RKO (cell line): ENCODE measurements around the gene CYP2U1.
"Not testable (repeated sequence)": the region's sequence is repeated elsewhere in the genome, so short reads cannot be mapped to it uniquely, and the experiment has no call there.

Source experiments
- DNase-seq: peaks from one replicate; pipeline ENCODE4 v3.0.0-alpha.2; 2016; ENCODE audit warnings: low spot score

Gene CYP2U1

DNA sequence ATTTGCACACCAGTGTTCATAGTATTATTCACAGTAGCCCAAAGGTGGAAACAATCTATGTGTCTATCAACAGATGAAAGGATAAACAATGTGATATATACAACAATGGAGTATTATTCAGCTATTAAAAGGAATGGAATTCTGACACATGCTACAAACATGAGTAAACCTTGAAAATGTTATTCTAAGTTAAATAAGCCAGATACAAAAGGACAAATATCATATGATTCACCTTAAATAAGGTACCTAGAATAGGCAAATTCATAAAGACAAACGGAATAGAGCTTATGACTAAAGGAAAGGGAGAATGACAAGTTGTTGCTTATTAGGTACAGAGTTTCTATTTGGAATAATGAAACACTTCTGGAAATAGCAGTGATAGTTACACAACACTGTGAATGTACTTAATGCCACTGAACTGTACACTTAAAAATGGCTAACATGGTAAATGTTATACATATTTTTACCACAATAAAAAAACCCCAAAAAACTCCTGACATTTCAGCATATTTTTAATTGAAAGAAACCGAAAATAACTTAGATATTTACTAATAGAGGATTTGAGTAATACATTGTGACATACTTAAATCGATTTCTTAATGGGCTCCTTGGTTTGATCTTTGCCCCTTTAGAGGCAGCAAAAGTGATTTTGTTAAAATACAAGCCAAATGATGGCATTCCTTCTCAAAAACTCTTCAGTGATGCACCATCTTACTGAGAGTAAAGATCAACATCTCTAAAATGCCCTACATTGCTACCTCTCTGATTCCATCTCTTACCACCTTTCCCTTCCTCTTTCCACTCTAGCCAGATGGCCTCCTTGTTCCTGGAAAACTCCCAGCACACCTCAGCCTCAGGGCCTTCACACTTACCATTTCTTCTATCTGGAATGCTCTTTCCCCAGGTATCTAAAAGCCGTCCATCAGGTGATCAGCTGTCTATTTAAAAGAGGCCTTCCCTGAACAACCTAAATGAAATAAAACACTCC, 8.6 kb upstream of the CYP2U1 start:
- DNase-seq, result no peak

DNA sequence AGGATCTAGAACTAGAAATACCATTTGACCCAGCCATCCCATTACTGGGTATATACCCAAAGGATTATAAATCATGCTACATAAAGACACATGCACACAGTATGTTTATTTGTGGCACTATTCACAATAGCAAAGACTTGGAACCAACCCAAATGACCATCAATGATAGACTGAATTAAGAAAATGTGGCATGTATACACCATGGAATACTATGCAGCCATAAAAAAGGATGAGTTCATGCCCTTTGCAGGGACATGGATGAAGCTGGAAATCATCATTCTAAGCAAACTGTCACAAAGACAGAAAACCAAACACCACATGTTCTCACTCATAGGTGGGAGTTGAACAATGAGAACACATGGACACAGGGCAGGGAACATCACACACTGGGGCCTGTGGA, 5.6 kb upstream of the CYP2U1 start:
- not testable (repeated sequence) for DNase-seq

DNA sequence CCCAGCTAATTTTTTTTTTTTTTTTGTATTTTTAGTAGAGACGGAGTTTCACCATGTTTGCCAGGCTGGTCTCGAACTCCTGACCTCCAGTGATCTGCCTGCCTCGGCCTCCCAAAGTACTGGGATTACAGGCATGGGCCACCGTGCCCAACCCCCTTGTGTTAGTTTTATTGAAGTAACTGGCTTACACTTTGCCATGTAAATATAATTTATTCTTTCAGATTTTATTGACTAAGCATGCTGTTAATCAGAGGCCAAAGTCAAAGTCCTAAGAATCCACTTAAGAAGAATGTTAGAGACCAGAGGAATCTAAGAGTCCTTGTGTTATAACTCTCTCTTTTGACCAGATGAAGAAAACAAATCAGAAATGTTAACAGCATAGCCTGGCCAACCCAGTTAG, 4.5 kb upstream of the CYP2U1 start:
- not testable (repeated sequence) for DNase-seq

DNA sequence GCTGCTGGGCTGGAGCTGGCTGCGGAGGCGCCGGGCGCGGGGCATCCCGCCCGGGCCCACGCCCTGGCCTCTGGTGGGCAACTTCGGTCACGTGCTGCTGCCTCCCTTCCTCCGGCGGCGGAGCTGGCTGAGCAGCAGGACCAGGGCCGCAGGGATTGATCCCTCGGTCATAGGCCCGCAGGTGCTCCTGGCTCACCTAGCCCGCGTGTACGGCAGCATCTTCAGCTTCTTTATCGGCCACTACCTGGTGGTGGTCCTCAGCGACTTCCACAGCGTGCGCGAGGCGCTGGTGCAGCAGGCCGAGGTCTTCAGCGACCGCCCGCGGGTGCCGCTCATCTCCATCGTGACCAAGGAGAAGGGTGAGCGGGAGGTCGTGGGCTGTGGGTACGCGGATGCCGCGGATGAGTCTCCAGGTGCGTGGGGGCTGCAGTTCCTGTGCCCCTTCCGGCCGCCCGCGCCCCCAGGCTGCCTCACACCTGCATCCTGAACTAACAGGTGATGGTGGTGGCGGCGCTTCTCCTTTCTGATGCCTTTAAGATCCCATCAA, 499 bp downstream of the CYP2U1 start:
- no peak for DNase-seq

DNA sequence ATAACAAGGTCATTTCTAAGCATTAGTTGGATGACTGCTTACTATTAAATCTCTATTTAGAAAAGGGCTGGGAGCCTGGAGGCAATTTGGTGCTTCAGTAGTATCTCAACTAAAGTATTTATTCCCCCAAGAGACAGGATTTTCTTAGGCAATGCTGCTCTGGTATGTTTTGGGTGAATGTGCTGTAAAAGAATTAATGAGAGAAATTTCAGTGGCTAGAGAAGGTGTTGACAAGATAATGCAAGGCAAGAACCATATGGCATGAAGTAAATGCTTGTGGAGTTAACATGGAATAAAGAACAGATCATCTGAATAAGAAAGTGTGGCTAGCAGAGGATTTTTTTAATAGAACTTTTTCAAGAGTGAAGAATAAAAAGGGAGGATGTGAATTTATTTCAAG, 3.9 kb downstream of the CYP2U1 start:
- no peak for DNase-seq

DNA sequence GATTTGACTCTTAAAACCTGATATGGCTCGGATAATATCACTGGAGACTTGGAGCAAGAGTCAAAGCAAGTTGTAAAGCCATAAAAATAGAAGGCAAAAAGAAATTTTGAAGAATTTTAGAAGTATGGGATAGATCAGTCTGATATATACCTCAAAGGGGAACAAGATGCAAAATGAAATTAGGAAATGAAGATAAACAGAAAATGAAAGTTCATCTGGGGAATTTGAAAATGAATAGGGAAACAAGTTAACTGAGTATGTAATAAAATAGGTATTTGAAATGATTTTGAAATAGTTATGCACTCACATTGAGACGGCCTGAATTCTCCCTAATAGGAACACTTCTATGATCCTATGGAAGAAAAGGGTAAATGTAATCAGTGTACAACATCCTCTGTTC, 5.7 kb downstream of the CYP2U1 start:
- DNase-seq, result no peak

DNA sequence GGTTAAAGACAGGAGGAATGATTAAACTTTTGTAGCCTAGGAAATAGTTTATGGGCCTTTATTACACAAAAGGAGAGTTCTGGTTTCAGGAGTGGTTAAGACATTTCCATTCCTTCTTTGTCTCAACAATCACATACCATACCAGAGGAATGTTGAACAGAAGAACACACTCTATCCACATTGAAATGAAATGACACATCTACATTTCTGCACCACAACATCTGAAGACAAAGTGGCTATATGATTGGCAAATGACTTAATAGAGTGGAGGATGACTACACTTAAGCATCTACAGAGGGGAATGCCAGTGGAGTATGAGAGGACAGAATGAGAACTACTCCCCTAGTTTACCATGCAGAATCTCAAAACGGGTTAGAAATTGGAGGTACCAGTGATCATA, 8.0 kb downstream of the CYP2U1 start:
- no peak for DNase-seq

DNA sequence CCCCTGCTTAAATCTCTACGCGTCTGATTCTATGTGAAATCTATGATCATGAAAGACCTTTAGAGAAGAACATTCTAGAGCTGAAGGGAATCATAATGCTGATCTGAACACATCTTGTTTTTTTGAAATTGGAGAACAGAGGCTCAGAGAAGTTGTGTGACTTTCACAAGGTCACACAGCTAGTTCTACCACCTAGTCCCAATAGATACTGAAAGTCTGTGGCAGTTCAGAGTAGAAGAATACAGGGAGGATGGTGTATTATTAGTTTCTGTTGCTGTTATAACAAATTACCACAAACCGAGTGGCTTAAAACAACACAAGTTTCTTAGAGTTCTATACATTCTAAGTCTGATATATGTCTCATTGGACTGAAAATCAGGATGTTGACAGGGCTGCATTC, 14.5 kb downstream of the CYP2U1 start:
- DNase-seq, result no peak

DNA sequence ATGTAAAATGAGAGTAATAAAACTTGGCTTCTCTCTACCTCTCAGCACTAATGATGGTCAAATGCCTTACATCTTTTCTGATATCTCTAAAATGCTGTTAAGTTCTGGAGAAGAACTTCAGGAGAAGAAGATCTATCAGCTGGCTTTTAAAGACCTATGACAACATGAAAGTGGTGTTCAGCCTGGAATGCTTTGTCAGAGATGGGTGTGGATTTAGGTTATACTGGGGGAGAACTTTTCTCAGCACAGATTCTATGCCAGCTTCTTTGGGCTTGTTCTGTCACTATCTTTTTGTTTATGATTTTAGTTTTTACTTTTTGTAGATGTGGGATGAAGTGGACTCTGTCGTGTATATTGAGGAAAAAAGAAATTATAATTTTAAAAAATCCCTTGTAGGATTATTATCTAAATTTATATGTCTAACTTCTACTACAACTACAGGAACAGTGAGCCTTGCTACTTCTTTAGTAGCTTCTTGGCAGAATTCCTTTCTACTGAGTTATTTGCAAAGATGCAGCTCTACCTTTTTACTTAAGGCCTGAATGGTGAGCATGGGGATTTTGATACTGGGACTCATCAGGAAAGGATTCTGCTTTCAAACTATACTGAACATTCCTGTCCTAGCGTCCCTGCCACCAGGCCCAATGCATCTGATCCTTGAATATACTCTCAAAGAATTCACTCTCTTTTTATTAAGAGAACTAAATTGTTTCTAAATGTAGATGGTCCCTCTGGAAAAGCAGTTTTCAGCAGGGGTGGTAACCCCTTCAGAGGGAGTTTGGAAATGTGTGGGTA, 19.6 kb downstream of the CYP2U1 start:
- no peak for DNase-seq

DNA sequence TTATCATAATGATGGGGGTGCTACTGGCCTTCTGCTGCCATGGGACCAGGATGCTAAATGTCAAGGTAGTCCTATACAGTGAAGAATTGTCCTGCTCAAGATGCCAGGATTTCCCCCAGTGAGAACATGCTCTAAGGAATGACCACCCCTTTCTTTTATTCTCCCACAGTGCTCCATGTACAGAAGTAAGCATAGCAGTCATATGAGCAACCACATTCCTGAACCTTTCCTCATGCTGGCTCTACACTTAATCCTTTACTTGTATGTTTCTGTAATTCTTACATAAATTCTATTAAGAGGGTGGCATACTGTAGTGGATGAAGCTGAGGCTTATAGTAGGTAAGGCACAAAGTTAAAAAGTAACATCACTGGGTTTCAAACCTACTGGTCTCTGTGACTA, 20.2 kb downstream of the CYP2U1 start:
- peak; percentile 15 for DNase-seq

DNA sequence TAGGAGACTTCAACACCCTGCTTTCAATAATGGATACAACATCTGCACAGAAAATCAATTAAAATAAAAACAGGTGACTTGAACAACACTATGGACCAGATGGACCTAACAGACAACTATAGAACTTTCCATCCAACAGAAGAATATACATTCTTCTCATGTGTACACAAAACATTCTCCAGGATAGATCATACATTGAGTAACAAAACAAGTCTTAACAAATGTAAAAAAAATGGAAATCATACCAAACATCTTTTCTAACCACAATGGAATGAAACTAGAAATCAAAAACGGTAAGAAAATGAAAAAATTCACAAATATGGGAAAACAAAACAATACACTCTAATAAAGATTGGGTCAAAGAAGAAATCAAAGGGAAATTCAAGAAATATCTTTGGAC, 24.7 kb downstream of the CYP2U1 start:
- DNase-seq, result no peak

DNA sequence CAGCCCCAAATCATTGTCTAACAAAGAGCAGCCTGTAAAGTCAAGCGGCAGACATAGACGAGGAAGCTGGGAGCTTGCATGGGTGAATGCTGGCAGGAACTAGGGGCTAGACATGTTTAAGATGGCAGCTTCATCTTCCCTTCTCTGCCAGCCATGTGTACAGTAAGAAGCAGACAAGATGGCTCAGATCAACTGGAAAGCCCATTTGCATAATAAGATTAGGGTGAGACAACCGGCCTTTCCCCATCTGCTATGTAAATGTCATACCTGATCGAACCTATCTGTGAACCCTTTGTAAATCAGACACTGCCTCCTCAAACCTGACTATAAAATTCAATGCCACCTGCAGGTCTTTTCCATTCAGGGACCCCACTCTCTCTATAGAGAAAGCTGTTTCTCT, 35.6 kb downstream of the CYP2U1 start:
- DNase-seq, result no peak

DNA sequence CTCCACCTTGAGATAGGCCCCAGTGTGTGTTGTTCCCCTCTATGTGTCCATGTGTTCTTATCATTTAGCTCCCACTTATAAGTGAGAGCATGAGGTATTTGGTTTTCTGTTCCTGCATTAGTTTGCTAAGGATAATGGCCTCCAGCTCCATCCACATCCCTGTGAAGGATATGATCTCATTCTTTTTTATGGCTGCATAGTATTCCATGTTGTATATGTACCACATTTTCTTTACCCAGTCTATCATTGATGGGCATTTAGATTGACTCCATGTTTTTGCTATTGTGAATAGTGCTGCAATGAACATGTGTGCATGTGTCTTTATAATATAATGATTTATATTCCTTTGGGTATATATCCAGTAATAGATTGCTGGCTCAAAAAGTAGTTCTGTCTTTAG, 36.2 kb downstream of the CYP2U1 start:
- not testable (repeated sequence) for DNase-seq

DNA sequence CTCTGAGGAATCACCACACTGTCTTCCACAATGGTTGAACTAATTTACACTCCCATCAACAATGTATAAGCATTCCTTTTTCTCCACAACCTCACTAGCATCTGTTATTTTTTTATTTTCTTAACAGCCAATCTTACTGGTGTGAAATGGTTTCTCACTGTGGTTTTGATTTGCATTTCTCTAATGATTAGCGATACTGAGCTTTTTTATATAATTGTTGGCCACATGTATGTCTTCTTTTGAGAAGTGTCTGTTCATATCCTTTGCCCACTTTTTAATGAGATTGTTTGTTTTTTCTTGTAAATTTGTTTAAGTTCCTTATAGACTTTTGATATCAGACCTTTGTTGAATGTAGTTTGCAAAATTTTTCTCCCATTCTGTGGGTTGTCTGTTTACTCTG, 36.6 kb downstream of the CYP2U1 start:
- DNase-seq, result not testable (repeated sequence)

DNA sequence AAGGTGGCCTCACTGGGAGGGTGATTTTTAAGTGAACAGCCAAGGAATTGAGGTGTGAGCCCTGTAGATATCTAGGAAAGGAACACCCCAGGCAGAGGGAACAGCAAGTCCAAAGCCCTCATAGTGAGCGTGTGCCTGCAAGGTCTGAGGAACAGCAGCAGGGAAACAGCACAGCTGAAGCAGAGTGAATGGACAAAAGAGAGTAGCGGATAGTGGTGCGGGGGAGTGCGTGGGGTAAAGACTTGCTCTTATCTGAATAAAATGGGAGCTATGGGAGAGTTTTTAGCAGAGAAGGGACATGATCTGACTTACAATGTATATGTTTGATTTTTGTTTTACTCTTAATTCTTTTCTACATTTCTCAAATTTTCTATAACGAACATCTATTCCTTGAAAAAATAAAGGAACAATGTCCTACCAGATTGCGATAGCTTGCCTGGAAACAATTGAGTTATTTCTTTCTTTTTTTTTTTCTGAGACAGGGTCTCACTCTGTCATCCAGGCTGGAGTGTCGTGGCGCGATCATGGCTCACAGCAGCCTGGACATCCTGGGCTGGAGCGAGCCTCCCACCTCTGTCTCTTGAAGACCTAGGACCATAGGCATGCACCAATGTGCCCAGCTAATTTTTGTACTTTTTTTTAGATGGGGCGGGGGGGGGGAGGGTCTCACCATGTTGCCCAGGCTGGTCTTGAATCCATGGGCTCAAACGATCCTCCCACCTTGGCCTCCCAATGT, 38.9 kb downstream of the CYP2U1 start:
- no peak for DNase-seq

DNA sequence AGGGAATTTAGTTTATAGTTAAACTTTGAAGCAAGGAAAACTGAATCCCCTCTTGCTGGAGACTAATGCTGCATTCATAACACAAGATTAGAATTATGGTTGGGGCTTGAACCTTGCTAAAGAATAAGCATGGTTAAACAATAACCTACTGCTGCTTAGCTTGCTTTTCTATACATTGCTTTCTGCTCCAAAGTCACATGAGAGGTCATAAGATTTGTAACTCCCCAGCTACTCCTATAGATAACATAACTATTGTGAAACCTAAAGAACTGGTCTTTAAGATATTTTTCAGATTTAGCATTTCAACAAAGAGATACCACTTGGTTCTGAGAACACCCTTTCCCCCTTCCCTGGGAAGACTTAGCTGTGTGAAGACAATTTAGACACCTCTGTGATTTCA, 41.3 kb downstream of the CYP2U1 start:
- no peak for DNase-seq

DNA sequence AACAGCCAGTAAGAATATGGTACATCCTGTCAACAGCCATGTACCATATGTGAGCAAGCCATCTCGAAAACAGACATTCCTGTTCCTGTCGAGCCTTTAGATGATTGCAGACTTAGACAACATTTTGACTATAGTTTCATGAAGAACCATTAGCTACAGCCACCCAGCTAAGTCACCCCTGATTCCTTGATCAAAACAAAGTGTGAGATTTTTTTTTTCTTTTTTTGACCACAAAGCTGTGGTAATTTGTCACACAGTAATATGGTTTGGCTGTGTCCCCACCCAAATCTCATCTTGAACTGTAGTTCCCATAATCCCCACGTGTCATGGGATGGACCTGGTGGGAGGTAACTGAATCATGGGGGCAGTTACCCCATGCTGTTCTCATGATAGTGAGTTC, 43.2 kb downstream of the CYP2U1 start:
- no peak for DNase-seq

DNA sequence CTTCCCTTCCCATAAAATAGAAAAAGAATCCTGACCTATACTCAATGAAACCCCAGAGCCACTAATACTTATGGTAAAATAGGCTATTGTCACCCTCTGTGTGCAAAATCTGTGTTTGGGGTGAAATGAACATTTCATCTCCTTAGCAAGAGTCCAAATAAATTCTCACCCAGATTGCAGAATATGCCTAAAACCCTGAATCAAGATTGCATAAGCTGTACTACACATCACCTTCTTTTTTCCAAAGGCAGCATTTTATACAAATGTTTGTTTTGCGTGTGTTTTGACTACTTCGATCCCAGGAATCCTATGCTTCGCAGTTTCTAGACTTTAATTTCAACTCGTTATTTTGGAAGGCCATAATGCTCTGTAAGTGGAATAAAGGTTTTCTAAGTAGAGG, 46.1 kb downstream of the CYP2U1 start:
- no peak for DNase-seq

DNA sequence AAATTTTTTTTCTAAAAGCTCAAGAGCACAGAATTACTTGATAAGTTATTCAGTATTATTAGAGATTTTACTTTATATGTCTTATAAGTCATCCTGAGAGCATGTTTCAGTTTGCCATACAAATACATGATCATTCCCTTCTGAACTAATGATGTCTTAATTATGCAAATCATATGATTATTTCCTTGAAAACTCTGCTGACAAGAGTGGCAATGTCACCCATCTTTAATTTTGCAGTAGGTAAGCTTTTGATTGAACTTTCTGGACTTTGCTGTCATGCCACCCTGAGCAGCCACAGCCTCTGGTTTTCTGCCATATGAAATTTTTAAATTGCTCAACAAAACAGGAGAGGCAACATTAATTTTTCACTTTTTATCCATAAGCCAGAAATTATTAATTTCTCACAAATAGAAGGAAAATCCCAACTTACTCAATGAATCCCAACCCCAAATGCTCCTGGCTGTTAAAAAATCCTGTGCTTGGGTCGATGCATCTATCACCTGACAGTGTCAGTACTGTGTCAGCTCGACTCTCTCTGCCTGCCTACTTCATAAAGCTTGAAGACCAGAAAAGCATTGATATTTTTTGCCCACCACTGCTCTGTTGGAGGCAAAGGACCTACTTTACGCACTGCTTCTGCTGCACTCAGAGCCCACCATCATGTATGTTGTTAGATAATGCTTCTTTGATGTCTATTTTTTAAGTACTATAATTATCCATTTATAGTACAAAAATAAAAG, 46.8 kb downstream of the CYP2U1 start:
- DNase-seq, result no peak

DNA sequence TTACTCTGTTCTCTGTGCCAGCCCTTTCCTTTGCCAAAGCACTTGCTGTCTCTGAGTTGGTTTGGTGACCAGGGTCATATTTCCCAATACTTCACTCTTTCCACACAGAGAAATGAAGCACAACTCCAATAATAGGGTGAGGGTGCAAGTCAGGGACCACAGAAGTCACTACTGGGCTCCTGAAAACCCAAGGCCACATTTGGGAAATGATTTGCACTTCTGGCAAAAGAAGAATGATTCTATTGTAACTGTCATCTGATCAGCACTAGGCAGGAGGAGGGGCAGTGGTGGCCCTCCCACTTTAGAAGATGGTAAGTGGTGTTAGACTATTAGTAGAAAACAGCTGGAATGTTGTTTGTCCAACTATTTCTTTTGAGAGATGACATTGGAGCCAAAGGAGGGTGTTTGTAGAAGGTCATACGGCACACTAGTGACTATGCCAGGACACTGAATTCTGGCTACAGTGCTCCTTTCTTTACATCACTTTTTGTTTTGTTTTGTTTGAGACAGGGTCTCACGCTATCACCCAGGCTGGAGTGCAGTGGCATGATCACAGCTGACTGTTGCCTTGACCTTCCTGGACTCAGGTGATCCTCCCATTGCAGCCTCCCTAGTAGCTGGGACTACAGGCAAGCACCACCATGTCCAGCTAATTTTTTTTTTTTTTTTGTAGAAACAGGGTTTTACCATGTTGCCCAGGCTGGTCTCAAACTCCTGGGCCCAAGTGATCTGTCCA, 47.5 kb downstream of the CYP2U1 start:
- no peak for DNase-seq
